Liver (tissue), 9 donors: Measurements from ENCODE around the gene PSMD1. TPM values are rescaled to one million over a fixed set of nuclear protein-coding genes. Genes with fewer than 3 reads are reported as not detected.
"Not testable (repeated sequence)": the region's sequence is repeated elsewhere in the genome, so short reads cannot be mapped to it uniquely, and the experiment has no call there.

Experiments
- DNase-seq: peaks from one replicate; pipeline ENCODE4 v3.0.0-alpha.2; 2017; ENCODE audit warnings: low spot score
- H3K27ac ChIP-seq, 2 donors: one replicate each; pipeline ENCODE4 v1.7.0; 2013; ENCODE audit warnings: inconsistent platforms in 2 of 2, low read length in 2 of 2, control low read depth in 1 of 2, low read depth in 1 of 2, mild to moderate bottlenecking in 1 of 2
- H3K27me3 ChIP-seq, 4 donors: one replicate each; pipeline versions ENCODE4 v1.6.1 to v1.7.0; 2013; ENCODE audit warnings: low read length in 3 of 4, inconsistent platforms in 1 of 4, mild to moderate bottlenecking in 1 of 4, moderate library complexity in 1 of 4; ENCODE audit not compliant: control insufficient read depth in 4 of 4, insufficient read depth in 4 of 4
- H3K36me3 ChIP-seq, 4 donors: one replicate each; pipeline versions ENCODE4 v1.6.1 to v1.7.0; 2013; ENCODE audit warnings: low read length in 3 of 4, mild to moderate bottlenecking in 3 of 4, low read depth in 1 of 4, moderate library complexity in 1 of 4; ENCODE audit not compliant: control insufficient read depth in 4 of 4, insufficient read depth in 3 of 4
- H3K4me1 ChIP-seq, 4 donors: one replicate each; pipeline versions ENCODE4 v1.6.1 to v1.7.0; 2013; ENCODE audit warnings: low read length in 3 of 4, mild to moderate bottlenecking in 3 of 4, moderate library complexity in 1 of 4; ENCODE audit not compliant: control insufficient read depth in 4 of 4, insufficient read depth in 4 of 4
- H3K4me3 ChIP-seq, 3 donors: one replicate each; pipeline versions ENCODE4 v1.6.1 to v1.7.0; 2013; ENCODE audit warnings: low read length in 3 of 3, control low read depth in 1 of 3, low read depth in 1 of 3, mild to moderate bottlenecking in 1 of 3
- H3K9ac ChIP-seq, 2 donors: one replicate each; pipeline ENCODE4 v1.7.0; 2013; ENCODE audit warnings: low read length in 2 of 2, mild to moderate bottlenecking in 2 of 2, moderate library complexity in 2 of 2, control low read depth in 1 of 2, low read depth in 1 of 2
- H3K9me3 ChIP-seq, 4 donors: one replicate each; pipeline versions ENCODE4 v1.6.1 to v1.7.0; 2013; ENCODE audit warnings: low read length in 3 of 4; ENCODE audit not compliant: control insufficient read depth in 4 of 4
- ATF3 ChIP-seq: IDR thresholded peaks from 2 replicates; pipeline ENCODE4 v1.6.1; 2016; ENCODE audit warnings: antibody characterized with exemption
- FOXA2 ChIP-seq: IDR thresholded peaks from 2 replicates; pipeline ENCODE4 v1.6.1; 2016; ENCODE audit warnings: antibody characterized with exemption
- GABPA ChIP-seq, 2 donors: IDR thresholded peaks in 1 of 2; conservative IDR thresholded peaks in 1 of 2; 2 replicates each; pipeline ENCODE4 v1.6.1; 2016; ENCODE audit warnings: antibody characterized with exemption in 2 of 2, mild to moderate bottlenecking in 1 of 2, moderate library complexity in 1 of 2
- HNF4G ChIP-seq: IDR thresholded peaks from 2 replicates; pipeline ENCODE4 v1.6.1; 2016; ENCODE audit warnings: antibody characterized with exemption
- MAX ChIP-seq: IDR thresholded peaks from 2 replicates; pipeline ENCODE4 v1.6.1; 2016; ENCODE audit warnings: antibody characterized with exemption
- NR2F2 ChIP-seq: IDR thresholded peaks from 2 replicates; pipeline ENCODE4 v1.6.1; 2016; ENCODE audit warnings: antibody characterized with exemption
- RAD21 ChIP-seq, 2 donors: IDR thresholded peaks; 2 replicates each; pipeline ENCODE4 v1.6.1; 2016; ENCODE audit warnings: antibody characterized with exemption in 2 of 2, mild to moderate bottlenecking in 2 of 2
- REST ChIP-seq: IDR thresholded peaks from 2 replicates; pipeline ENCODE4 v1.6.1; 2016; ENCODE audit warnings: antibody characterized with exemption, mild to moderate bottlenecking
- SP1 ChIP-seq: IDR thresholded peaks from 2 replicates; pipeline ENCODE4 v1.6.1; 2018; ENCODE audit warnings: antibody characterized with exemption, mild to moderate bottlenecking
- TAF1 ChIP-seq: conservative IDR thresholded peaks from 2 replicates; pipeline ENCODE4 v1.6.1; 2016; ENCODE audit warnings: antibody characterized with exemption, mild to moderate bottlenecking
- ZBTB33 ChIP-seq: IDR thresholded peaks from 2 replicates; pipeline ENCODE4 v1.6.1; 2016; ENCODE audit warnings: antibody characterized with exemption
- WGBS: extraction: QIAGEN DNeasy Blood & Tissue Kit; methylation state at CpG from one replicate; pipeline ENCODE4 v1.1.7; 2013; 5-methylcytosine and 5-hydroxymethylcytosine counted together
- polyA plus RNA-seq, 2 donors: library from polyadenylated mRNA; stranded (reverse) in 1 of 2; unstranded in 1 of 2; fragments of 200-250 nt in 1 of 2; fragments of >200 nt in 1 of 2; fragmentation: Nextera tagmentation in 1 of 2; extraction: Ambion mirVana in 1 of 2; gene quantifications; one replicate each; pipeline versions ENCODE4 v1.2.1 to v1.2.3, GENCODE V29; 2013 to 2015
- total RNA-seq, 2 donors: library from RNA; depleted of rRNA; stranded (reverse); fragments of >200 nt; gene quantifications; one replicate each; pipeline ENCODE4 v1.2.3, GENCODE V29; 2014
- donor health status: healthy.
- donor health status: healthy.
- donor health status: healthy.
- donor health status: healthy.
- donor health status: healthy.

Gene PSMD1
- total and polyA plus RNA-seq, 4 donors = 31.7 to 83.3 (median 68.1) TPM

- H3K36me3 ChIP-seq = peaks cover 2 to 32% (median 22%) of the 10 kb centered on the region in 4 donors
- no peaks in the 10 kb centered on the region for H3K4me1 ChIP-seq
- TF ChIP-seq GABPA (IDR thresholded peaks at IDR 0.05 in 1 of 2, conservative IDR thresholded peaks at IDR 0.05 in 1 of 2) (no peak), TAF1 (no peak), HNF4G (no peak), ZBTB33 (no peak), NR2F2 (no peak), SP1 (no peak)
- DNase-seq = no peak
- no peak overlapping the region for H3K27ac ChIP-seq
- WGBS = 86% methylated on average over 4 of the region's 4 CpGs
- no peaks in the 10 kb centered on the region for H3K27me3 ChIP-seq
- no peak overlapping the region for H3K4me3 ChIP-seq
- peaks cover 0 to 2% (median 0%) of the 10 kb centered on the region in 4 donors for H3K9me3 ChIP-seq
- H3K9ac ChIP-seq = no peak overlapping the region
Observed at GRCh38 chr2:231094736-231095346, 38.2 kb downstream of the PSMD1 start.

GRCh38 chr2:231099918-231100317 lies 43.3 kb downstream of the PSMD1 start:
- whole genome bisulfite sequencing = 96% methylated on average over 8 of the region's 8 CpGs
- Histone ChIP-seq H3K27me3 (no peaks in the 10 kb centered on the region), H3K9ac (no peak overlapping the region), H3K4me1 (peaks cover 0 to 5% (median 1%) of the 10 kb centered on the region in 4 donors), H3K4me3 (no peak overlapping the region), H3K27ac (no peak overlapping the region), H3K36me3 (peaks cover 4 to 23% (median 16%) of the 10 kb centered on the region in 4 donors), H3K9me3 (peaks cover 0 to 2% (median 0%) of the 10 kb centered on the region in 4 donors)
- TF ChIP-seq SP1 (no peak), RAD21 (IDR thresholded peaks at IDR 0.05) (no peak), MAX (no peak), ATF3 (no peak), REST (no peak), FOXA2 (no peak), ZBTB33 (no peak)
- no peak for DNase-seq

GRCh38 chr2:231100321-231100720 lies 43.7 kb downstream of the PSMD1 start:
- DNase-seq = not testable (repeated sequence)

More at GRCh38 chr2:231100321-231100720, 43.7 kb downstream of the PSMD1 start:
- H3K9ac ChIP-seq, H3K4me3 ChIP-seq, H3K4me1 ChIP-seq, H3K27ac ChIP-seq, H3K27me3 ChIP-seq, H3K9me3 ChIP-seq: not testable (repeated sequence)
- WGBS = 97% methylated on average over 2 of the region's 2 CpGs
- peaks cover 4 to 23% (median 16%) of the 10 kb centered on the region in 4 donors for H3K36me3 ChIP-seq
